Sciatic nerve (tissue), 2 donors: ENCODE results near the gene ADAM15. TPM values are rescaled to one million over a fixed set of nuclear protein-coding genes. Genes with fewer than 3 reads are reported as not detected.

Experiments used
- ATAC-seq: fragments of 200-7000 bp; cut with Tn5 transposase; one replicate; pipeline ENCODE4 v1.9.1; 2020; ENCODE audit warnings: mild to moderate bottlenecking, moderate library complexity
- DNase-seq: peaks from one replicate; pipeline ENCODE4 v3.0.0-alpha.2; 2020; ENCODE audit warnings: low spot score
- intact Hi-C: fragments of 100-400 bp; cut with DNase I; formaldehyde crosslinking; loops from one replicate; pipeline ENCODE4 v1.14.2; 2022
- total RNA-seq: library from RNA; stranded (reverse); fragmentation: NEBNext Ultra II Directional; extraction: Animal tissue kit (Norgen Biotek cat#: 25700); gene quantifications from one replicate; pipeline ENCODE4 v1.2.1, GENCODE V29; 2021
- donor health status: DM: no; HTN: no; CAD: no.
- donor health status: DM: no; HTN: no; CAD: no.

ADAM15 gene
- total RNA-seq, 1 donor from 2014 or later, result 147 TPM

GRCh38 chr1:155044812-155045657 is 6.1 kb upstream of the ADAM15 start:
- intact Hi-C loops, result no loop called here
- DNase-seq, result peak; percentile 82
- peak; percentile 86 for ATAC-seq

- intact Hi-C loops, result no loop called here
- DNase-seq (no peak), ATAC-seq (no peak)
These were observed 2.4 kb upstream of the ADAM15 start for GRCh38 chr1:155048449-155049334.

- ATAC-seq, result no peak
- intact Hi-C loops, result loop anchor here (10.0 kb wide), 1 partner anchor 95 kb away; the partner anchor contains the start of gene PBXIP1
These were observed 1.2 kb upstream of the ADAM15 start for GRCh38 chr1:155049651-155050559.

GRCh38 chr1:155051342-155051776 is 243 bp downstream of the ADAM15 start:
- intact Hi-C loops, result loop anchor here (10.0 kb wide), 1 partner anchor 97 kb away; the partner anchor contains the start of gene PBXIP1
- DNase-seq (no peak), ATAC-seq (peak; percentile 23)

More at GRCh38 chr1:155049651-155050559, 1.2 kb upstream of the ADAM15 start:
- no peak for DNase-seq

- ATAC-seq (peak; percentile 59), DNase-seq (peak; percentile 75)
- intact Hi-C loops, result loop anchor here (1.0 to 10.0 kb wide), 2 partner anchors 97 to 493 kb away; partner anchors contain the start of gene PBXIP1
These were observed 772 bp downstream of the ADAM15 start for GRCh38 chr1:155051777-155052398.

GRCh38 chr1:155052439-155053395 is 1.6 kb downstream of the ADAM15 start:
- ATAC-seq (no peak), DNase-seq (no peak)
- intact Hi-C loops, result loop anchor here (1.0 to 10.0 kb wide), 2 partner anchors 98 to 493 kb away; partner anchors contain the start of gene PBXIP1

- intact Hi-C loops, result loop anchor here (10.0 kb wide), 1 partner anchor 99 kb away; the partner anchor contains the start of gene PBXIP1
- ATAC-seq (no peak), DNase-seq (no peak)
These were observed 2.5 kb downstream of the ADAM15 start for GRCh38 chr1:155053531-155054105.

GRCh38 chr1:155057104-155057503 is 6.0 kb downstream of the ADAM15 start:
- ATAC-seq (no peak), DNase-seq (no peak)
- intact Hi-C loops, result loop anchor here (10.0 kb wide), 1 partner anchor 102 kb away; the partner anchor contains the start of gene PBXIP1

- no peak for ATAC-seq
- intact Hi-C loops, result loop anchor here (10.0 kb wide), 1 partner anchor 103 kb away; the partner anchor contains the start of gene PBXIP1
These were observed 6.7 kb downstream of the ADAM15 start for GRCh38 chr1:155057788-155058211.

GRCh38 chr1:155060736-155061135 is 9.6 kb downstream of the ADAM15 start:
- intact Hi-C loops, result no loop called here
- ATAC-seq (no peak), DNase-seq (no peak)

More at GRCh38 chr1:155057788-155058211, 6.7 kb downstream of the ADAM15 start:
- no peak for DNase-seq

GRCh38 chr1:155061381-155062150 is 10.4 kb downstream of the ADAM15 start:
- peak; percentile 78 for ATAC-seq
- DNase-seq, result peak; percentile 96
- intact Hi-C loops, result no loop called here

GRCh38 chr1:155062151-155062686 is 11.1 kb downstream of the ADAM15 start:
- DNase-seq (no peak), ATAC-seq (peak; percentile 7)
- intact Hi-C loops, result no loop called here

- intact Hi-C loops, result no loop called here
- DNase-seq (no peak), ATAC-seq (peak; percentile 64)
These were observed 11.7 kb downstream of the ADAM15 start for GRCh38 chr1:155062702-155063411.

- intact Hi-C loops, result no loop called here
- peak; percentile 91 for DNase-seq
- ATAC-seq, result peak; percentile 87
These were observed 12.5 kb downstream of the ADAM15 start, which contains the start of gene EFNA4 for GRCh38 chr1:155063550-155064110. TSS of gene EFNA4 (plus strand) at chr1:155063740. CDS start at chr1:155063824, 84 bp downstream.
